ENCODE measurements around the gene C3orf18.

Gene C3orf18

GRCh38 chr3:50549226-50549625 lies 18.3 kb downstream of the C3orf18 start:
- no peak for DNase-seq

GRCh38 chr3:50545781-50546180 lies 21.8 kb downstream of the C3orf18 start:
- no peak for DNase-seq

- DNase-seq, result peak in 1 of 2 experiments; percentile 39
Observed at GRCh38 chr3:50542177-50543034, 25.1 kb downstream of the C3orf18 start.

- DNase-seq, result no peak
Observed at GRCh38 chr3:50539356-50540286, 27.9 kb downstream of the C3orf18 start.

- no peak for DNase-seq
Observed at GRCh38 chr3:50537421-50538129, 30.0 kb downstream of the C3orf18 start.

- DNase-seq, result no peak
Observed at GRCh38 chr3:50536471-50537180, 30.9 kb downstream of the C3orf18 start.

GRCh38 chr3:50534681-50535330 lies 32.7 kb downstream of the C3orf18 start:
- DNase-seq, result no peak

GRCh38 chr3:50533807-50534461 lies 33.6 kb downstream of the C3orf18 start:
- no peak for DNase-seq

- no peak for DNase-seq
Observed at GRCh38 chr3:50533316-50533715, 34.2 kb downstream of the C3orf18 start.

GRCh38 chr3:50532062-50532705 lies 35.4 kb downstream of the C3orf18 start:
- DNase-seq, result no peak

GRCh38 chr3:50531201-50531600 lies 36.3 kb downstream of the C3orf18 start:
- DNase-seq, result no peak

GRCh38 chr3:50530001-50530970 lies 37.3 kb downstream of the C3orf18 start:
- no peak for DNase-seq

- DNase-seq, result no peak
Observed at GRCh38 chr3:50525987-50526386, 41.6 kb downstream of the C3orf18 start.

GRCh38 chr3:50525191-50525910 lies 42.2 kb downstream of the C3orf18 start:
- DNase-seq, result no peak

- DNase-seq, result no peak
Observed at GRCh38 chr3:50524746-50525145, 42.8 kb downstream of the C3orf18 start.

GRCh38 chr3:50523279-50523811 lies 44.2 kb downstream of the C3orf18 start:
- DNase-seq, result no peak

- DNase-seq, result no peak
Observed at GRCh38 chr3:50521572-50521971, 46.0 kb downstream of the C3orf18 start.

GRCh38 chr3:50520849-50521248 lies 46.7 kb downstream of the C3orf18 start:
- DNase-seq, result no peak

Data from cerebellar nuclear complex (tissue), 1 donor.